ENCODE measurements around the gene SMTNL2. TPM values are rescaled to one million over a fixed set of nuclear protein-coding genes. Genes with fewer than 3 reads are reported as not detected.
A peak's percentile ranks its signal among the peaks of the same experiment; 100 is the strongest.
"Not testable (repeated sequence)": the region's sequence is repeated elsewhere in the genome, so short reads cannot be mapped to it uniquely, and the experiment has no call there.

The SMTNL2 gene
- total RNA-seq, 1 experiment from 2014 or later, result 0.32 TPM

- no peak for DNase-seq (ENCODE audit: low read depth, low spot score)
- in situ Hi-C loops (cut with HindIII; ENCODE audit: low pct_unique_long_range_greater_than_20kb, low sequenced_read_pairs), result no loop called here
Observed at GRCh38 chr17:4576161-4576558, 8.2 kb upstream of the SMTNL2 start.

- no peak for DNase-seq (ENCODE audit: low read depth, low spot score)
- in situ Hi-C loops (cut with HindIII; ENCODE audit: low pct_unique_long_range_greater_than_20kb, low sequenced_read_pairs), result no loop called here
Observed at GRCh38 chr17:4576729-4577322, 7.5 kb upstream of the SMTNL2 start.

- in situ Hi-C loops (cut with HindIII; ENCODE audit: low pct_unique_long_range_greater_than_20kb, low sequenced_read_pairs), result no loop called here
- no peak for DNase-seq (ENCODE audit: low read depth, low spot score)
Observed at GRCh38 chr17:4577386-4577993, 6.8 kb upstream of the SMTNL2 start.

- DNase-seq (ENCODE audit: low read depth, low spot score); in situ Hi-C loops (cut with HindIII; ENCODE audit: low pct_unique_long_range_greater_than_20kb, low sequenced_read_pairs): not testable (repeated sequence)
Observed at GRCh38 chr17:4578349-4578748, 6.0 kb upstream of the SMTNL2 start.

- in situ Hi-C loops (cut with HindIII; ENCODE audit: low pct_unique_long_range_greater_than_20kb, low sequenced_read_pairs), result no loop called here
- DNase-seq (ENCODE audit: low read depth, low spot score), result no peak
Observed at GRCh38 chr17:4579678-4580077, 4.7 kb upstream of the SMTNL2 start.

GRCh38 chr17:4580291-4580690, 4.0 kb upstream of the SMTNL2 start:
- no peak for DNase-seq (ENCODE audit: low read depth, low spot score)
- in situ Hi-C loops (cut with HindIII; ENCODE audit: low pct_unique_long_range_greater_than_20kb, low sequenced_read_pairs), result no loop called here

- DNase-seq (ENCODE audit: low read depth, low spot score), result no peak
Observed at GRCh38 chr17:4582101-4582501, 2.2 kb upstream of the SMTNL2 start.

GRCh38 chr17:4582691-4583090, 1.6 kb upstream of the SMTNL2 start:
- no peak for DNase-seq (ENCODE audit: low read depth, low spot score)
- in situ Hi-C loops (cut with HindIII; ENCODE audit: low pct_unique_long_range_greater_than_20kb, low sequenced_read_pairs), result no loop called here

More at GRCh38 chr17:4582101-4582501, 2.2 kb upstream of the SMTNL2 start:
- in situ Hi-C loops (cut with HindIII; ENCODE audit: low pct_unique_long_range_greater_than_20kb, low sequenced_read_pairs), result no loop called here

- in situ Hi-C loops (cut with HindIII; ENCODE audit: low pct_unique_long_range_greater_than_20kb, low sequenced_read_pairs), result no loop called here
- DNase-seq (ENCODE audit: low read depth, low spot score), result no peak
Observed at GRCh38 chr17:4583206-4583605, 1.1 kb upstream of the SMTNL2 start.

- in situ Hi-C loops (cut with HindIII; ENCODE audit: low pct_unique_long_range_greater_than_20kb, low sequenced_read_pairs), result no loop called here
- peak; percentile 72 for DNase-seq (ENCODE audit: low read depth, low spot score)
Observed at GRCh38 chr17:4583782-4584100, 588 bp upstream of the SMTNL2 start.

- DNase-seq (ENCODE audit: low read depth, low spot score), result no peak
- in situ Hi-C loops (cut with HindIII; ENCODE audit: low pct_unique_long_range_greater_than_20kb, low sequenced_read_pairs), result no loop called here
Observed at GRCh38 chr17:4584917-4585637, 748 bp downstream of the SMTNL2 start.

- DNase-seq (ENCODE audit: low read depth, low spot score), result no peak
- in situ Hi-C loops (cut with HindIII; ENCODE audit: low pct_unique_long_range_greater_than_20kb, low sequenced_read_pairs), result no loop called here
Observed at GRCh38 chr17:4585638-4585994, 1.3 kb downstream of the SMTNL2 start.

GRCh38 chr17:4586043-4586442, 1.7 kb downstream of the SMTNL2 start:
- no peak for DNase-seq (ENCODE audit: low read depth, low spot score)
- in situ Hi-C loops (cut with HindIII; ENCODE audit: low pct_unique_long_range_greater_than_20kb, low sequenced_read_pairs), result no loop called here

- no peak for DNase-seq (ENCODE audit: low read depth, low spot score)
- in situ Hi-C loops (cut with HindIII; ENCODE audit: low pct_unique_long_range_greater_than_20kb, low sequenced_read_pairs), result no loop called here
Observed at GRCh38 chr17:4587195-4587594, 2.9 kb downstream of the SMTNL2 start.

- in situ Hi-C loops (cut with HindIII; ENCODE audit: low pct_unique_long_range_greater_than_20kb, low sequenced_read_pairs), result no loop called here
Observed at GRCh38 chr17:4587803-4588202, 3.5 kb downstream of the SMTNL2 start.

GRCh38 chr17:4588391-4588790, 4.1 kb downstream of the SMTNL2 start:
- in situ Hi-C loops (cut with HindIII; ENCODE audit: low pct_unique_long_range_greater_than_20kb, low sequenced_read_pairs), result no loop called here
- DNase-seq (ENCODE audit: low read depth, low spot score), result no peak

More at GRCh38 chr17:4587803-4588202, 3.5 kb downstream of the SMTNL2 start:
- DNase-seq (ENCODE audit: low read depth, low spot score), result no peak

- in situ Hi-C loops (cut with HindIII; ENCODE audit: low pct_unique_long_range_greater_than_20kb, low sequenced_read_pairs), result no loop called here
- DNase-seq (ENCODE audit: low read depth, low spot score), result no peak
Observed at GRCh38 chr17:4588898-4589625, 4.7 kb downstream of the SMTNL2 start.

GRCh38 chr17:4590042-4590441, 5.7 kb downstream of the SMTNL2 start:
- DNase-seq (ENCODE audit: low read depth, low spot score); in situ Hi-C loops (cut with HindIII; ENCODE audit: low pct_unique_long_range_greater_than_20kb, low sequenced_read_pairs): not testable (repeated sequence)

All from SK-MEL-5 (cell line).